KMS-11 (cell line): ENCODE measurements around the gene BANF1.

Source experiments
- H2AFZ ChIP-seq: fragments of 200-600 bp; sonication (generic); 2 replicates; pipeline ENCODE4 v1.6.1; 2016; ENCODE audit warnings: antibody characterized with exemption, mixed run types, low read depth
- H3K27ac ChIP-seq: fragments of 200-600 bp; sonication (generic); 2 replicates; pipeline ENCODE4 v1.6.1; 2016; ENCODE audit warnings: mild to moderate bottlenecking, mixed run types
- H3K27me3 ChIP-seq: fragments of 200-600 bp; sonication (generic); 2 replicates; pipeline ENCODE4 v1.6.1; 2017; ENCODE audit warnings: mild to moderate bottlenecking, low read depth, mixed run types, moderate library complexity; ENCODE audit not compliant: insufficient read depth
- H3K36me3 ChIP-seq: fragments of 200-600 bp; sonication (generic); 2 replicates; pipeline ENCODE4 v1.6.1; 2017; ENCODE audit warnings: mild to moderate bottlenecking, mixed run types; ENCODE audit not compliant: insufficient read depth
- H3K4me1 ChIP-seq: fragments of 200-600 bp; sonication (generic); 2 replicates; pipeline ENCODE4 v1.6.1; 2016; ENCODE audit warnings: mild to moderate bottlenecking, low read depth, mixed run types; ENCODE audit not compliant: poor library complexity, severe bottlenecking
- H3K4me2 ChIP-seq: fragments of 200-600 bp; sonication (generic); 2 replicates; pipeline ENCODE4 v1.7.0; 2016; ENCODE audit warnings: mild to moderate bottlenecking, mixed run types
- H3K4me3 ChIP-seq: fragments of 200-600 bp; sonication (generic); IDR thresholded peaks from 2 replicates; pipeline ENCODE4 v1.6.1; 2017; ENCODE audit warnings: low read depth, low read length, mixed read lengths; ENCODE audit not compliant: insufficient read depth
- H3K79me2 ChIP-seq: fragments of 200-600 bp; sonication (generic); 2 replicates; pipeline ENCODE4 v1.6.1; 2016; ENCODE audit warnings: low read depth, mixed run types; ENCODE audit not compliant: insufficient read depth
- H3K9ac ChIP-seq: fragments of 200-600 bp; sonication (generic); 2 replicates; pipeline ENCODE4 v1.6.1; 2016; ENCODE audit warnings: mild to moderate bottlenecking, mixed run types
- H4K20me1 ChIP-seq: fragments of 200-600 bp; sonication (generic); 2 replicates; pipeline ENCODE4 v1.6.1; 2016; ENCODE audit warnings: mild to moderate bottlenecking, mixed run types; ENCODE audit not compliant: insufficient read depth
- TF ChIP-seq, protein P1 (sequence below): fragments of 200-600 bp; sonication (generic); conservative IDR thresholded peaks from 2 replicates; pipeline ENCODE4 v1.6.1; 2017; ENCODE audit warnings: low read depth, mild to moderate bottlenecking, antibody characterized with exemption, low read length, moderate library complexity, mixed read lengths

BANF1 gene

GRCh38 chr11:65972116-65972515 lies 30.2 kb upstream of the BANF1 start:
- Histone ChIP-seq H3K36me3 (no peaks in the 10 kb centered on the region), H3K4me3 (no peak overlapping the region)
- TF ChIP-seq, protein P1, sequence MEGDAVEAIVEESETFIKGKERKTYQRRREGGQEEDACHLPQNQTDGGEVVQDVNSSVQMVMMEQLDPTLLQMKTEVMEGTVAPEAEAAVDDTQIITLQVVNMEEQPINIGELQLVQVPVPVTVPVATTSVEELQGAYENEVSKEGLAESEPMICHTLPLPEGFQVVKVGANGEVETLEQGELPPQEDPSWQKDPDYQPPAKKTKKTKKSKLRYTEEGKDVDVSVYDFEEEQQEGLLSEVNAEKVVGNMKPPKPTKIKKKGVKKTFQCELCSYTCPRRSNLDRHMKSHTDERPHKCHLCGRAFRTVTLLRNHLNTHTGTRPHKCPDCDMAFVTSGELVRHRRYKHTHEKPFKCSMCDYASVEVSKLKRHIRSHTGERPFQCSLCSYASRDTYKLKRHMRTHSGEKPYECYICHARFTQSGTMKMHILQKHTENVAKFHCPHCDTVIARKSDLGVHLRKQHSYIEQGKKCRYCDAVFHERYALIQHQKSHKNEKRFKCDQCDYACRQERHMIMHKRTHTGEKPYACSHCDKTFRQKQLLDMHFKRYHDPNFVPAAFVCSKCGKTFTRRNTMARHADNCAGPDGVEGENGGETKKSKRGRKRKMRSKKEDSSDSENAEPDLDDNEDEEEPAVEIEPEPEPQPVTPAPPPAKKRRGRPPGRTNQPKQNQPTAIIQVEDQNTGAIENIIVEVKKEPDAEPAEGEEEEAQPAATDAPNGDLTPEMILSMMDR, result no peak

DNA sequence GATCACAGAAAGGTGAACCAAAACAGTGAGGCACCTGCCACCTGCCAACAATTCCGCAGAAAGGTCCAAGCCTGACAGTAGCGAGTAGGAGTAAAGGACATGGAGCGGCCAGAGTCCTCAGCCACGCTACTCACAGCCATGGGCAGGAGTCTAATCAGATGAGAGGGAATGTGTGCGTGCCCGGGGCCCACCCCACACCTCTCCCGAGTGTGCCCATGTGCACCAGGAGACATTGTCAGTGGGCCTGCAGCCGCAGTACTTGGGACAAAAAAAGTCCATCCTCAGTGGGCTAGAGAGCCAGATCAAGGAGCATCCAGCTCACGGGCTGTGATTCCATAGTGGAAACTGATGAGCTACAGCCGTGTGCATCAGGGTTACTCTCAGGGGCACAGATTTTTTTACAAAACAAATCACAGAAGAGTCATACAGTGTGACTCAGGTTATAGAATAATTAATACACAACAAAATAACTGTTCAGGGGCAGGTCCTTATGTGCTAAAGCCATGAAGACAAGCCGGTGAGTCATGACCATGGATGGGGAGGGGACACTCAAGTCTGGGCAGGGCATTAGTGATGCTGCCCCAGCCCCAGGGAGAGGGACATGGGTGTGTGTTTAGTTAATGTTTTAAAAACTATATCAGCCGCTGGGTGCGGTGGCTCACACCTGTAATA lies 28.7 kb upstream of the BANF1 start:
- TF ChIP-seq, protein P1, result no peak
- Histone ChIP-seq H3K4me2 (no peak overlapping the region), H3K4me3 (no peak overlapping the region), H4K20me1 (no peaks in the 10 kb centered on the region), H2AFZ (no peak overlapping the region), H3K27ac (no peak overlapping the region), H3K27me3 (no peaks in the 10 kb centered on the region), H3K36me3 (no peaks in the 10 kb centered on the region), H3K9ac (no peak overlapping the region), H3K4me1 (no peaks in the 10 kb centered on the region), H3K79me2 (no peaks in the 10 kb centered on the region)

More at GRCh38 chr11:65972116-65972515, 30.2 kb upstream of the BANF1 start:
- no peak overlapping the region for H3K27ac ChIP-seq
- H3K9ac ChIP-seq, result no peak overlapping the region
- no peaks in the 10 kb centered on the region for H3K27me3 ChIP-seq
- no peaks in the 10 kb centered on the region for H4K20me1 ChIP-seq
- H2AFZ ChIP-seq, result no peak overlapping the region
- H3K79me2 ChIP-seq, result no peaks in the 10 kb centered on the region
- no peak overlapping the region for H3K4me2 ChIP-seq
- H3K4me1 ChIP-seq, result no peaks in the 10 kb centered on the region

- Histone ChIP-seq H3K4me2 (no peak overlapping the region), H2AFZ (no peak overlapping the region), H3K27ac (no peak overlapping the region), H4K20me1 (no peaks in the 10 kb centered on the region), H3K79me2 (no peaks in the 10 kb centered on the region), H3K27me3 (no peaks in the 10 kb centered on the region), H3K36me3 (no peaks in the 10 kb centered on the region), H3K4me1 (no peaks in the 10 kb centered on the region), H3K9ac (no peak overlapping the region), H3K4me3 (no peak overlapping the region)
- TF ChIP-seq, protein P1, result no peak
Measured at GRCh38 chr11:65975771-65976170, 26.5 kb upstream of the BANF1 start.

GRCh38 chr11:65976216-65977176 lies 25.8 kb upstream of the BANF1 start:
- H2AFZ ChIP-seq, result no peak overlapping the region
- no peaks in the 10 kb centered on the region for H3K4me1 ChIP-seq
- no peaks in the 10 kb centered on the region for H4K20me1 ChIP-seq
- no peak overlapping the region for H3K4me3 ChIP-seq
- no peak overlapping the region for H3K9ac ChIP-seq
- TF ChIP-seq, protein P1, result no peak
- no peaks in the 10 kb centered on the region for H3K36me3 ChIP-seq
- H3K27ac ChIP-seq, result no peak overlapping the region
- no peak overlapping the region for H3K4me2 ChIP-seq
- no peaks in the 10 kb centered on the region for H3K27me3 ChIP-seq
- H3K79me2 ChIP-seq, result no peaks in the 10 kb centered on the region
